ENCODE results near the gene PPP1R9B. TPM values are rescaled to one million over a fixed set of nuclear protein-coding genes. Genes with fewer than 3 reads are reported as not detected.

The PPP1R9B gene
- total RNA-seq, 4 donors from 2014 or later: 9.2 to 65.3 (median 20.6) TPM

GRCh38 chr17:50146927-50147665 lies 3.4 kb downstream of the PPP1R9B start:
- Histone ChIP-seq H3K4me3 (peak overlapping the region; percentile 48 to 91), H3K27ac (peak overlapping the region; percentile 93 to 94), H3K27me3 (no peaks in the 10 kb centered on the region), H3K4me1 (peaks cover 0 to 23% of the 10 kb centered on the region in 2 donors), H3K36me3 (no peaks in the 10 kb centered on the region), H3K9me3 (no peaks in the 10 kb centered on the region)
- no peak for DNase-seq
- intact Hi-C loops (cut with DNase I; ENCODE audit: low total_unique reads): no loop called here
- no peak for TF ChIP-seq POLR2A (IDR thresholded peaks at IDR 0.05)
- TF ChIP-seq CTCF (IDR thresholded peaks at IDR 0.05): no peak

- intact Hi-C loops (cut with DNase I; ENCODE audit: low total_unique reads): no loop called here
- TF ChIP-seq CTCF (IDR thresholded peaks at IDR 0.05): no peak
- no peak for TF ChIP-seq POLR2A (IDR thresholded peaks at IDR 0.05)
- H3K4me1 ChIP-seq: peaks cover 0 to 23% of the 10 kb centered on the region in 2 donors
Measured at GRCh38 chr17:50146230-50146926, 4.1 kb downstream of the PPP1R9B start.

GRCh38 chr17:50145532-50146229 lies 4.8 kb downstream of the PPP1R9B start:
- no peak overlapping the region for H3K4me3 ChIP-seq
- intact Hi-C loops (cut with DNase I; ENCODE audit: low total_unique reads): no loop called here
- no peaks in the 10 kb centered on the region for H3K9me3 ChIP-seq

More at GRCh38 chr17:50146230-50146926, 4.1 kb downstream of the PPP1R9B start:
- DNase-seq: no peak
- H3K27me3 ChIP-seq: no peaks in the 10 kb centered on the region
- H3K36me3 ChIP-seq: no peaks in the 10 kb centered on the region
- no peaks in the 10 kb centered on the region for H3K9me3 ChIP-seq
- H3K27ac ChIP-seq: peak overlapping the region; percentile 93 to 94
- no peak overlapping the region for H3K4me3 ChIP-seq

GRCh38 chr17:50144845-50145531 lies 5.5 kb downstream of the PPP1R9B start:
- H3K27ac ChIP-seq: peak overlapping the region in 1 of 2 donors; percentile 48
- DNase-seq: no peak
- H3K4me3 ChIP-seq: no peak overlapping the region
- intact Hi-C loops (cut with DNase I; ENCODE audit: low total_unique reads): no loop called here
- H3K4me1 ChIP-seq: peaks cover 0 to 26% of the 10 kb centered on the region in 2 donors
- no peaks in the 10 kb centered on the region for H3K27me3 ChIP-seq
- TF ChIP-seq CTCF (IDR thresholded peaks at IDR 0.05) (no peak), POLR2A (IDR thresholded peaks at IDR 0.05) (no peak)
- no peaks in the 10 kb centered on the region for H3K36me3 ChIP-seq
- no peaks in the 10 kb centered on the region for H3K9me3 ChIP-seq

More at GRCh38 chr17:50145532-50146229, 4.8 kb downstream of the PPP1R9B start:
- no peak for DNase-seq
- H3K27me3 ChIP-seq: no peaks in the 10 kb centered on the region
- TF ChIP-seq POLR2A (IDR thresholded peaks at IDR 0.05) (no peak), CTCF (IDR thresholded peaks at IDR 0.05) (no peak)
- peaks cover 0 to 23% of the 10 kb centered on the region in 2 donors for H3K4me1 ChIP-seq
- peak overlapping the region; percentile 48 to 93 for H3K27ac ChIP-seq
- no peaks in the 10 kb centered on the region for H3K36me3 ChIP-seq

Measured in uterus (tissue), 4 donors.